ENCODE data around the gene GRB10.

The GRB10 gene

GRCh38 chr7:50560865-50561351 lies 221.8 kb downstream of the GRB10 start:
- WGBS, 2 experiments (ENCODE audit: insufficient coverage in 2 of 2) = 50 to 55% methylated on average over 1 to 4 of the region's 9 CpGs
- H3K4me3 ChIP-seq (ENCODE audit: extremely low read depth, insufficient read depth, low read length, poor library complexity, severe bottlenecking) = no peak overlapping the region
- no peaks in the 10 kb centered on the region for H3K9me3 ChIP-seq (ENCODE audit: control insufficient read depth, low read length)
- no peaks in the 10 kb centered on the region for H3K36me3 ChIP-seq (ENCODE audit: control insufficient read depth, insufficient read depth, low read length)
- H3K27ac ChIP-seq (ENCODE audit: low read depth, low read length, severe bottlenecking) = no peak overlapping the region
- no peaks in the 10 kb centered on the region for H3K4me1 ChIP-seq (ENCODE audit: control insufficient read depth, insufficient read depth, low read length, poor library complexity, severe bottlenecking)

DNA sequence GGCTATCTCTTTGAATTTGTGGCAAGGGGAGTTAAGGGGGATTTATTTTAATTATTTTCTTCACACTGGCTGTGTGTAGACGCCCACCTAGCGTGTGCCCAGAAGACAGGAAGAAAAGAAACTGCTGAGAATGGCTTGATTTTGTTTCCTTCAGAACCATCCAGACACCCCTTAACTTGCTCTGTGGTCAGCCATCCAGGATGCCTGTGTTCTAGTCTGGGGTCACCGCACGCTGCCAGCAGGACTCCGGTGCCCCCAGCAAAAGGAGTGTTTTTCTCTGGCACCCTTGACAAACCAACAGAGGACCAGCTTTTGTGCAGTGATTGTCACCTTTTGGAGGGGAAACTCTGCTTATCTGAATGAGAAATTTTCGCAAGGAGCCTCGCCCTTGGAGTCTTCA lies 222.8 kb downstream of the GRB10 start:
- no peaks in the 10 kb centered on the region for H3K36me3 ChIP-seq (ENCODE audit: control insufficient read depth, insufficient read depth, low read length)
- WGBS, 2 experiments (ENCODE audit: insufficient coverage in 2 of 2) = 80 to 88% methylated on average over 5 to 7 of the region's 7 CpGs
- no peaks in the 10 kb centered on the region for H3K4me1 ChIP-seq (ENCODE audit: control insufficient read depth, insufficient read depth, low read length, poor library complexity, severe bottlenecking)
- no peak overlapping the region for H3K27ac ChIP-seq (ENCODE audit: low read depth, low read length, severe bottlenecking)
- H3K4me3 ChIP-seq (ENCODE audit: extremely low read depth, insufficient read depth, low read length, poor library complexity, severe bottlenecking) = no peak overlapping the region
- H3K9me3 ChIP-seq (ENCODE audit: control insufficient read depth, low read length) = no peaks in the 10 kb centered on the region

- H3K27ac ChIP-seq (ENCODE audit: low read depth, low read length, severe bottlenecking) = no peak overlapping the region
- H3K4me3 ChIP-seq (ENCODE audit: extremely low read depth, insufficient read depth, low read length, poor library complexity, severe bottlenecking) = no peak overlapping the region
- no peaks in the 10 kb centered on the region for H3K4me1 ChIP-seq (ENCODE audit: control insufficient read depth, insufficient read depth, low read length, poor library complexity, severe bottlenecking)
- 76% methylated on average over 3 of the region's 5 CpGs; no CpG with 5 or more reads in 1 of the 2 experiments for WGBS, 2 experiments (ENCODE audit: insufficient coverage in 2 of 2)
- no peaks in the 10 kb centered on the region for H3K36me3 ChIP-seq (ENCODE audit: control insufficient read depth, insufficient read depth, low read length)
- H3K9me3 ChIP-seq (ENCODE audit: control insufficient read depth, low read length) = no peaks in the 10 kb centered on the region
Observed at GRCh38 chr7:50558294-50559053, 224.2 kb downstream of the GRB10 start.

DNA sequence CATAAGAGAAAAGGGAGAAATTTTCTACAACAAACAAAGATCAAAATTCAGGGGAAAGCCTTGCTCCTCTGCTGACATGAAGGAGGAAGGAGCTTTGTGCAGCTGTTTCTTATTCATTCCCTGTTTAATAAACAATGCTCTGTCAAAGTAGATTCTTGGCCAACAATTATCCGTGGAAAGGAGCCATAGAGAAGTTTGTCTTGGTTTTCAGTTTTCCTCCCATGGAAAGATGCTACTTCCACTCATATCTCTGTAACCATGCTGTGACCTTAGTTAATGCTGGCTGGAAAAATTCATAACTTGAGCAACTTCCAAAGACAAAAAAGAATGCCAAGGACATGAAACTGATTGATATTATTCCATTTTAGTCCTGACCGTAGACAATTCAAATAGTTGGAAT lies 225.6 kb downstream of the GRB10 start:
- H3K36me3 ChIP-seq (ENCODE audit: control insufficient read depth, insufficient read depth, low read length) = no peaks in the 10 kb centered on the region
- WGBS, 2 experiments (ENCODE audit: insufficient coverage in 2 of 2) = 50% methylated on average over 1 of the region's 2 CpGs; no CpG with 5 or more reads in 1 of the 2 experiments
- H3K4me1 ChIP-seq (ENCODE audit: control insufficient read depth, insufficient read depth, low read length, poor library complexity, severe bottlenecking) = no peaks in the 10 kb centered on the region
- no peaks in the 10 kb centered on the region for H3K9me3 ChIP-seq (ENCODE audit: control insufficient read depth, low read length)
- no peak overlapping the region for H3K27ac ChIP-seq (ENCODE audit: low read depth, low read length, severe bottlenecking)
- H3K4me3 ChIP-seq (ENCODE audit: extremely low read depth, insufficient read depth, low read length, poor library complexity, severe bottlenecking) = no peak overlapping the region

GRCh38 chr7:50556247-50556991 lies 226.3 kb downstream of the GRB10 start:
- Histone ChIP-seq H3K4me1 (ENCODE audit: control insufficient read depth, insufficient read depth, low read length, poor library complexity, severe bottlenecking) (no peaks in the 10 kb centered on the region), H3K36me3 (ENCODE audit: control insufficient read depth, insufficient read depth, low read length) (no peaks in the 10 kb centered on the region), H3K4me3 (ENCODE audit: extremely low read depth, insufficient read depth, low read length, poor library complexity, severe bottlenecking) (no peak overlapping the region), H3K27ac (ENCODE audit: low read depth, low read length, severe bottlenecking) (no peak overlapping the region), H3K9me3 (ENCODE audit: control insufficient read depth, low read length) (no peaks in the 10 kb centered on the region)
- 56 to 61% methylated on average over 4 to 5 of the region's 8 CpGs for WGBS, 2 experiments (ENCODE audit: insufficient coverage in 2 of 2)

GRCh38 chr7:50555594-50556140 lies 227.0 kb downstream of the GRB10 start:
- H3K4me1 ChIP-seq (ENCODE audit: control insufficient read depth, insufficient read depth, low read length, poor library complexity, severe bottlenecking) = no peaks in the 10 kb centered on the region
- H3K27ac ChIP-seq (ENCODE audit: low read depth, low read length, severe bottlenecking) = no peak overlapping the region
- no peaks in the 10 kb centered on the region for H3K36me3 ChIP-seq (ENCODE audit: control insufficient read depth, insufficient read depth, low read length)
- no peak overlapping the region for H3K4me3 ChIP-seq (ENCODE audit: extremely low read depth, insufficient read depth, low read length, poor library complexity, severe bottlenecking)
- 94 to 95% methylated on average over 8 to 9 of the region's 9 CpGs for WGBS, 2 experiments (ENCODE audit: insufficient coverage in 2 of 2)
- no peaks in the 10 kb centered on the region for H3K9me3 ChIP-seq (ENCODE audit: control insufficient read depth, low read length)

DNA sequence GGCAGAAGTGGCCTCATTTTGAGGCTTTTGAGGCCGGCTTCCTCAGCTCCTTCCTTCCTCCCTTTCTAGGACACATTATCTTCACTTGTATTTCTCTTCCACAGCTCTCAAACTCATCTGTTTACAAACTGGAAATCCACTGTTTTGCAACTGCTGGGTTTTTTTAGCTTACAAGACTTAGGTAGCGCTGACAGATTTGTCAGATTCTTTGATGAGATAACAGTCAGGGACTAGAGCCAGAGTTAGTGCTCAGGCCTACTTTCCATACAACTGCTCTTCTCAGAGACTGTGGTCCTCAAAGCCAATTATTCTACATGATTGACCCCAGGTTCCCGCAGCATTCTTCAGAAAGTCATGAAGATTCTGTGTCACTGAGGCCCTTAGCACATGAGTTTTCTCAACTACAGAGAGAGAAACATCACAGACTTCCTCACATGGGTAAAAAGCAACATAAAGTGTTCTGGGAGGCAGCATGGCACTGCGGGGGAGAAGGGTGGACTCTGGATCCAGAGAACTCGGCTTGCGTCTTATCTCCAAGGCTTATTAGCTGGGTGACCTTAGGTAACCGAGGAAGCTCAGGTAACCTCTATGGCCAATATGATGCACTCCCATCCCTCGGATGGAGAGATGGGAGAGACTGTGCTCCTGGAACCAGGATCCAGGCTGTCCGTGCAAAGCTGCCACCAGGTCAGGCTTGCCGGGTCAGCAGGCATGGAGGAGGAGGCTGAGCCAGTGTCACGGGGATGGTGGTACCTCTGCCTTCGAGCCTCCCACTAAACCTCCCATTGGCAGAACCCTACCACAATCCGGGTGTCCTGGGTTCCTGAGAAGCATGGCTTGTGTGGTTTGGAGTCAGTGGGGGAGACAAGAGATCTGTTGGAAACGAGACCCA lies 228.0 kb downstream of the GRB10 start:
- Histone ChIP-seq H3K9me3 (ENCODE audit: control insufficient read depth, low read length) (no peaks in the 10 kb centered on the region), H3K27ac (ENCODE audit: low read depth, low read length, severe bottlenecking) (no peak overlapping the region), H3K4me1 (ENCODE audit: control insufficient read depth, insufficient read depth, low read length, poor library complexity, severe bottlenecking) (no peaks in the 10 kb centered on the region), H3K36me3 (ENCODE audit: control insufficient read depth, insufficient read depth, low read length) (no peaks in the 10 kb centered on the region), H3K4me3 (ENCODE audit: extremely low read depth, insufficient read depth, low read length, poor library complexity, severe bottlenecking) (no peak overlapping the region)
- WGBS, 2 experiments (ENCODE audit: insufficient coverage in 2 of 2) = 83 to 92% methylated on average over 7 to 11 of the region's 14 CpGs

- Histone ChIP-seq H3K36me3 (ENCODE audit: control insufficient read depth, insufficient read depth, low read length) (no peaks in the 10 kb centered on the region), H3K9me3 (ENCODE audit: control insufficient read depth, low read length) (no peaks in the 10 kb centered on the region), H3K4me1 (ENCODE audit: control insufficient read depth, insufficient read depth, low read length, poor library complexity, severe bottlenecking) (no peaks in the 10 kb centered on the region), H3K27ac (ENCODE audit: low read depth, low read length, severe bottlenecking) (no peak overlapping the region), H3K4me3 (ENCODE audit: extremely low read depth, insufficient read depth, low read length, poor library complexity, severe bottlenecking) (no peak overlapping the region)
- WGBS, 2 experiments (ENCODE audit: insufficient coverage in 2 of 2) = 40 to 56% methylated on average over 2 to 3 of the region's 3 CpGs
Observed at GRCh38 chr7:50553973-50554372, 228.7 kb downstream of the GRB10 start.

GRCh38 chr7:50552921-50553320 lies 229.8 kb downstream of the GRB10 start:
- no peaks in the 10 kb centered on the region for H3K9me3 ChIP-seq (ENCODE audit: control insufficient read depth, low read length)
- no peaks in the 10 kb centered on the region for H3K36me3 ChIP-seq (ENCODE audit: control insufficient read depth, insufficient read depth, low read length)
- no peaks in the 10 kb centered on the region for H3K4me1 ChIP-seq (ENCODE audit: control insufficient read depth, insufficient read depth, low read length, poor library complexity, severe bottlenecking)
- H3K27ac ChIP-seq (ENCODE audit: low read depth, low read length, severe bottlenecking) = no peak overlapping the region
- H3K4me3 ChIP-seq (ENCODE audit: extremely low read depth, insufficient read depth, low read length, poor library complexity, severe bottlenecking) = no peak overlapping the region
- WGBS, 2 experiments (ENCODE audit: insufficient coverage in 2 of 2) = 66 to 83% methylated on average over 4 of the region's 4 CpGs

- no peaks in the 10 kb centered on the region for H3K9me3 ChIP-seq (ENCODE audit: control insufficient read depth, low read length)
- WGBS, 2 experiments (ENCODE audit: insufficient coverage in 2 of 2) = 67 to 82% methylated on average over 3 to 4 of the region's 4 CpGs
- H3K4me3 ChIP-seq (ENCODE audit: extremely low read depth, insufficient read depth, low read length, poor library complexity, severe bottlenecking) = no peak overlapping the region
- no peak overlapping the region for H3K27ac ChIP-seq (ENCODE audit: low read depth, low read length, severe bottlenecking)
- no peaks in the 10 kb centered on the region for H3K36me3 ChIP-seq (ENCODE audit: control insufficient read depth, insufficient read depth, low read length)
- no peaks in the 10 kb centered on the region for H3K4me1 ChIP-seq (ENCODE audit: control insufficient read depth, insufficient read depth, low read length, poor library complexity, severe bottlenecking)
Observed at GRCh38 chr7:50552139-50552538, 230.6 kb downstream of the GRB10 start.

Data from mesodermal cell (in vitro differentiated cells).